WTC11 (cell line): ENCODE results near the gene SEC22C.

Source experiments
- JUN ChIP-seq: sonication (generic); formaldehyde crosslinking; IDR thresholded peaks from 2 replicates; pipeline ENCODE4 v1.8.0; 2023; ENCODE audit warnings: mild to moderate bottlenecking, missing genetic modification reagents
- SP1 ChIP-seq: sonication (generic); formaldehyde crosslinking; conservative IDR thresholded peaks from 2 replicates; pipeline ENCODE4 v1.8.1; 2022; ENCODE audit warnings: missing genetic modification reagents
- TCF7 ChIP-seq: sonication (generic); formaldehyde crosslinking; IDR thresholded peaks from 2 replicates; pipeline ENCODE4 v1.8.0; 2022; ENCODE audit warnings: mild to moderate bottlenecking, low read depth, missing genetic modification reagents, moderate library complexity
- USF2 ChIP-seq: sonication (generic); formaldehyde crosslinking; IDR thresholded peaks from 2 replicates; pipeline ENCODE4 v1.8.1; 2023; ENCODE audit warnings: mild to moderate bottlenecking, missing genetic modification reagents, moderate library complexity
- TF ChIP-seq, protein P1 (sequence below): sonication (generic); formaldehyde crosslinking; IDR thresholded peaks from 2 replicates; pipeline ENCODE4 v1.8.0; 2023; ENCODE audit warnings: mild to moderate bottlenecking, missing genetic modification reagents
- TF ChIP-seq, protein P2 (sequence below): fragments of 200-600 bp; IDR thresholded peaks from 2 replicates; pipeline ENCODE4 v1.8.0; 2022; ENCODE audit warnings: antibody characterized with exemption
- TF ChIP-seq, protein P3 (sequence below): sonication (generic); formaldehyde crosslinking; IDR thresholded peaks from 2 replicates; pipeline ENCODE4 v1.8.1; 2022; ENCODE audit warnings: low read depth, missing genetic modification reagents, borderline replicate concordance
- TF ChIP-seq, protein P4 (sequence below): sonication (generic); formaldehyde crosslinking; conservative IDR thresholded peaks from 2 replicates; pipeline ENCODE4 v1.8.1; 2023; ENCODE audit warnings: mild to moderate bottlenecking, low read depth, missing genetic modification reagents, moderate library complexity
- TF ChIP-seq, protein P5 (sequence below): sonication (generic); formaldehyde crosslinking; IDR thresholded peaks from 2 replicates; pipeline ENCODE4 v1.8.0; 2022; ENCODE audit warnings: mild to moderate bottlenecking, missing genetic modification reagents
- TF ChIP-seq, protein P6 (sequence below): sonication (generic); formaldehyde crosslinking; IDR thresholded peaks from 2 replicates; pipeline ENCODE4 v1.8.0; 2022; ENCODE audit warnings: mild to moderate bottlenecking, missing genetic modification reagents

DNA sequence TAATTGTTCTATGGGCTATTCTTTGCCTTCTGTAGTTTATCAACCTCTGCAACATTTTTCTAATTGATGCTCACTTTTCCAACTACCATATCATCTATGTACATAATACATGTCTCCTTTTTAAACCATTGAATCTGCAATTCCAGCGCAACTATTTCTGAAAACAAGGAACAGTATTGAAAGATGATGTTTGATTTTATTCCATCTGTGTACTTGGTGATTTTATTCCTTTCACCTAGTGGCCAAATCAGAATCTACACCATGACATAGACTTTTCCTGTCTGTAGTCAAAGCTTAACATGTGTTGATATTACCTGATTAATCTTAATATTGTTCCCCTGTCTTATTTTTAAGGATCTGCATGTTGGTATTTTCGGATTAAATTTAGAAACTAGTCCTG, 31.7 kb upstream of the SEC22C start:
- TF ChIP-seq SP1 (CRISPR knock-in tag) = no peak
- TF ChIP-seq, protein P1, sequence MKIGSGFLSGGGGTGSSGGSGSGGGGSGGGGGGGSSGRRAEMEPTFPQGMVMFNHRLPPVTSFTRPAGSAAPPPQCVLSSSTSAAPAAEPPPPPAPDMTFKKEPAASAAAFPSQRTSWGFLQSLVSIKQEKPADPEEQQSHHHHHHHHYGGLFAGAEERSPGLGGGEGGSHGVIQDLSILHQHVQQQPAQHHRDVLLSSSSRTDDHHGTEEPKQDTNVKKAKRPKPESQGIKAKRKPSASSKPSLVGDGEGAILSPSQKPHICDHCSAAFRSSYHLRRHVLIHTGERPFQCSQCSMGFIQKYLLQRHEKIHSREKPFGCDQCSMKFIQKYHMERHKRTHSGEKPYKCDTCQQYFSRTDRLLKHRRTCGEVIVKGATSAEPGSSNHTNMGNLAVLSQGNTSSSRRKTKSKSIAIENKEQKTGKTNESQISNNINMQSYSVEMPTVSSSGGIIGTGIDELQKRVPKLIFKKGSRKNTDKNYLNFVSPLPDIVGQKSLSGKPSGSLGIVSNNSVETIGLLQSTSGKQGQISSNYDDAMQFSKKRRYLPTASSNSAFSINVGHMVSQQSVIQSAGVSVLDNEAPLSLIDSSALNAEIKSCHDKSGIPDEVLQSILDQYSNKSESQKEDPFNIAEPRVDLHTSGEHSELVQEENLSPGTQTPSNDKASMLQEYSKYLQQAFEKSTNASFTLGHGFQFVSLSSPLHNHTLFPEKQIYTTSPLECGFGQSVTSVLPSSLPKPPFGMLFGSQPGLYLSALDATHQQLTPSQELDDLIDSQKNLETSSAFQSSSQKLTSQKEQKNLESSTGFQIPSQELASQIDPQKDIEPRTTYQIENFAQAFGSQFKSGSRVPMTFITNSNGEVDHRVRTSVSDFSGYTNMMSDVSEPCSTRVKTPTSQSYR = no peak
- TF ChIP-seq JUN (CRISPR knock-in tag) = no peak
- TF ChIP-seq, protein P2, sequence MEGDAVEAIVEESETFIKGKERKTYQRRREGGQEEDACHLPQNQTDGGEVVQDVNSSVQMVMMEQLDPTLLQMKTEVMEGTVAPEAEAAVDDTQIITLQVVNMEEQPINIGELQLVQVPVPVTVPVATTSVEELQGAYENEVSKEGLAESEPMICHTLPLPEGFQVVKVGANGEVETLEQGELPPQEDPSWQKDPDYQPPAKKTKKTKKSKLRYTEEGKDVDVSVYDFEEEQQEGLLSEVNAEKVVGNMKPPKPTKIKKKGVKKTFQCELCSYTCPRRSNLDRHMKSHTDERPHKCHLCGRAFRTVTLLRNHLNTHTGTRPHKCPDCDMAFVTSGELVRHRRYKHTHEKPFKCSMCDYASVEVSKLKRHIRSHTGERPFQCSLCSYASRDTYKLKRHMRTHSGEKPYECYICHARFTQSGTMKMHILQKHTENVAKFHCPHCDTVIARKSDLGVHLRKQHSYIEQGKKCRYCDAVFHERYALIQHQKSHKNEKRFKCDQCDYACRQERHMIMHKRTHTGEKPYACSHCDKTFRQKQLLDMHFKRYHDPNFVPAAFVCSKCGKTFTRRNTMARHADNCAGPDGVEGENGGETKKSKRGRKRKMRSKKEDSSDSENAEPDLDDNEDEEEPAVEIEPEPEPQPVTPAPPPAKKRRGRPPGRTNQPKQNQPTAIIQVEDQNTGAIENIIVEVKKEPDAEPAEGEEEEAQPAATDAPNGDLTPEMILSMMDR = 0 out of 2 replicates have a peak, but pooled peaks have one; percentile 15
- no peak for TF ChIP-seq USF2 (CRISPR knock-in tag)
- no peak for TF ChIP-seq TCF7 (CRISPR knock-in tag)
- TF ChIP-seq, protein P3, sequence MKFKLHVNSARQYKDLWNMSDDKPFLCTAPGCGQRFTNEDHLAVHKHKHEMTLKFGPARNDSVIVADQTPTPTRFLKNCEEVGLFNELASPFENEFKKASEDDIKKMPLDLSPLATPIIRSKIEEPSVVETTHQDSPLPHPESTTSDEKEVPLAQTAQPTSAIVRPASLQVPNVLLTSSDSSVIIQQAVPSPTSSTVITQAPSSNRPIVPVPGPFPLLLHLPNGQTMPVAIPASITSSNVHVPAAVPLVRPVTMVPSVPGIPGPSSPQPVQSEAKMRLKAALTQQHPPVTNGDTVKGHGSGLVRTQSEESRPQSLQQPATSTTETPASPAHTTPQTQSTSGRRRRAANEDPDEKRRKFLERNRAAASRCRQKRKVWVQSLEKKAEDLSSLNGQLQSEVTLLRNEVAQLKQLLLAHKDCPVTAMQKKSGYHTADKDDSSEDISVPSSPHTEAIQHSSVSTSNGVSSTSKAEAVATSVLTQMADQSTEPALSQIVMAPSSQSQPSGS (CRISPR knock-in tag) = no peak
- TF ChIP-seq, protein P4, sequence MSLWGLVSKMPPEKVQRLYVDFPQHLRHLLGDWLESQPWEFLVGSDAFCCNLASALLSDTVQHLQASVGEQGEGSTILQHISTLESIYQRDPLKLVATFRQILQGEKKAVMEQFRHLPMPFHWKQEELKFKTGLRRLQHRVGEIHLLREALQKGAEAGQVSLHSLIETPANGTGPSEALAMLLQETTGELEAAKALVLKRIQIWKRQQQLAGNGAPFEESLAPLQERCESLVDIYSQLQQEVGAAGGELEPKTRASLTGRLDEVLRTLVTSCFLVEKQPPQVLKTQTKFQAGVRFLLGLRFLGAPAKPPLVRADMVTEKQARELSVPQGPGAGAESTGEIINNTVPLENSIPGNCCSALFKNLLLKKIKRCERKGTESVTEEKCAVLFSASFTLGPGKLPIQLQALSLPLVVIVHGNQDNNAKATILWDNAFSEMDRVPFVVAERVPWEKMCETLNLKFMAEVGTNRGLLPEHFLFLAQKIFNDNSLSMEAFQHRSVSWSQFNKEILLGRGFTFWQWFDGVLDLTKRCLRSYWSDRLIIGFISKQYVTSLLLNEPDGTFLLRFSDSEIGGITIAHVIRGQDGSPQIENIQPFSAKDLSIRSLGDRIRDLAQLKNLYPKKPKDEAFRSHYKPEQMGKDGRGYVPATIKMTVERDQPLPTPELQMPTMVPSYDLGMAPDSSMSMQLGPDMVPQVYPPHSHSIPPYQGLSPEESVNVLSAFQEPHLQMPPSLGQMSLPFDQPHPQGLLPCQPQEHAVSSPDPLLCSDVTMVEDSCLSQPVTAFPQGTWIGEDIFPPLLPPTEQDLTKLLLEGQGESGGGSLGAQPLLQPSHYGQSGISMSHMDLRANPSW (CRISPR knock-in tag) = no peak
- TF ChIP-seq, protein P5, sequence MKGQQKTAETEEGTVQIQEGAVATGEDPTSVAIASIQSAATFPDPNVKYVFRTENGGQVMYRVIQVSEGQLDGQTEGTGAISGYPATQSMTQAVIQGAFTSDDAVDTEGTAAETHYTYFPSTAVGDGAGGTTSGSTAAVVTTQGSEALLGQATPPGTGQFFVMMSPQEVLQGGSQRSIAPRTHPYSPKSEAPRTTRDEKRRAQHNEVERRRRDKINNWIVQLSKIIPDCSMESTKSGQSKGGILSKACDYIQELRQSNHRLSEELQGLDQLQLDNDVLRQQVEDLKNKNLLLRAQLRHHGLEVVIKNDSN (CRISPR knock-in tag) = no peak
- TF ChIP-seq, protein P6, sequence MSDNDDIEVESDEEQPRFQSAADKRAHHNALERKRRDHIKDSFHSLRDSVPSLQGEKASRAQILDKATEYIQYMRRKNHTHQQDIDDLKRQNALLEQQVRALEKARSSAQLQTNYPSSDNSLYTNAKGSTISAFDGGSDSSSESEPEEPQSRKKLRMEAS (CRISPR knock-in tag) = no peak
